ENCODE measurements around the gene GPC6.

The GPC6 gene

DNA sequence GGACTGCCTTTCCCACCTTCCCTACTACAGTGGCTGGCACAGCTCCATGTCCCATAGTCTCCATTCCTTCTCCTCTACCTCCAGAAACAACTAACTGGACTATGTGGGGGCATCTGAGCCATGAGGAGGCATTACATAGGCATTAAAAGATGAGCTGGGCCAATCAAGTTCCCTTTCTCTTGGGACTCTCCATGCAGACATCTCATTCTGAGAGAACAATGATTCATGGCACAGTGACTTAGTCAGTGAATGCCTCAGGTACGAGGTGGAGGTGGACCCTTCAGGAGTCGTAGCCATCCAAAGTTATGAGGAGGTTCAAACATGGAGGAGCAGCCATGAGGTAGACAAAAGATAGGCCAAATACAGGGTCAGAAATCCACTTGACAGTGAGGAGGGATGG lies 70.0 kb downstream of the GPC6 start:
- no peak for DNase-seq (ENCODE audit: low read depth)
- TF ChIP-seq, protein P1, sequence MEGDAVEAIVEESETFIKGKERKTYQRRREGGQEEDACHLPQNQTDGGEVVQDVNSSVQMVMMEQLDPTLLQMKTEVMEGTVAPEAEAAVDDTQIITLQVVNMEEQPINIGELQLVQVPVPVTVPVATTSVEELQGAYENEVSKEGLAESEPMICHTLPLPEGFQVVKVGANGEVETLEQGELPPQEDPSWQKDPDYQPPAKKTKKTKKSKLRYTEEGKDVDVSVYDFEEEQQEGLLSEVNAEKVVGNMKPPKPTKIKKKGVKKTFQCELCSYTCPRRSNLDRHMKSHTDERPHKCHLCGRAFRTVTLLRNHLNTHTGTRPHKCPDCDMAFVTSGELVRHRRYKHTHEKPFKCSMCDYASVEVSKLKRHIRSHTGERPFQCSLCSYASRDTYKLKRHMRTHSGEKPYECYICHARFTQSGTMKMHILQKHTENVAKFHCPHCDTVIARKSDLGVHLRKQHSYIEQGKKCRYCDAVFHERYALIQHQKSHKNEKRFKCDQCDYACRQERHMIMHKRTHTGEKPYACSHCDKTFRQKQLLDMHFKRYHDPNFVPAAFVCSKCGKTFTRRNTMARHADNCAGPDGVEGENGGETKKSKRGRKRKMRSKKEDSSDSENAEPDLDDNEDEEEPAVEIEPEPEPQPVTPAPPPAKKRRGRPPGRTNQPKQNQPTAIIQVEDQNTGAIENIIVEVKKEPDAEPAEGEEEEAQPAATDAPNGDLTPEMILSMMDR (conservative IDR thresholded peaks at IDR 0.05; ENCODE audit: low read length): no peak
- H3K4me3 ChIP-seq (ENCODE audit: low read length): no peak overlapping the region

DNA sequence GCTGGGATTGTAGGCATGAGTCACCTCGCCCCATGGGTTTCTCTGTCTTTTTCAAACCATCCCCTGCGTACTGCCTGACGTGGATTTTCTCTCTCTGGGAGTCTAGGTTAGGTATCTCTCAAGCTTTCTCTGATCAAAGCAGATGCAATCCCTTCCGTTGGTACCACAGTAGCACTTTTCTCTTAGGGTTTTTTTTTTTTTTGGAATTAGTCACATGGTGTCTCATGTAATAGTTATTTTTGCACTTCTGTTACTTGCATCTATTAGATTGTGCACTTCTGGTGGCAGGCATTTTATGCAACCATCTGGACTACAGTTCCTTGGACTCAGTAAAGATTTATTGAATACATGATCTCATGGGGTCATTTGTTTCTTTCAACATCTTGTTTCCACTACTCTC lies 72.1 kb downstream of the GPC6 start:
- TF ChIP-seq, protein P1 (conservative IDR thresholded peaks at IDR 0.05; ENCODE audit: low read length): no peak
- no peak overlapping the region for H3K4me3 ChIP-seq (ENCODE audit: low read length)
- DNase-seq (ENCODE audit: low read depth): peak; percentile 58

DNA sequence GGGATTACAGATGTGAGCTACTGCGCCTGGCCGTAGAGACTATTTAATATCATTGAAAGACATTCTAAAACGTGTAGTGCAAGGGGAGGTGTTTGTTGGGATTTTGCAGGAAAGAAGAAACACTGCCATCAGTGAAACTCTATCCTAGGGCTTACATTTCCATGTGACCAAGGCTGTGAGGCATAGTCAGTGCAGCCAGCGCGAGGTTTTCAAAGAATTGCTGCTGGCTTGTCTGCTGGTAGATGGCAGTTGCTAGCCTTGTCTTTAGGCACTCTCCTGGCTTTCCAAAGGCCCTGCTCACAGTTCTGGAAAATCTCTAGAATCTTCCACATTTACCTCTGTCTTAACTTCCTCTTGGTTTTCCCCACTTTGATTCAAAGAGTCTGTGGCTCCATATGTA lies 77.5 kb downstream of the GPC6 start:
- no peak overlapping the region for H3K4me3 ChIP-seq (ENCODE audit: low read length)
- no peak for DNase-seq (ENCODE audit: low read depth)
- TF ChIP-seq, protein P1 (conservative IDR thresholded peaks at IDR 0.05; ENCODE audit: low read length): no peak

DNA sequence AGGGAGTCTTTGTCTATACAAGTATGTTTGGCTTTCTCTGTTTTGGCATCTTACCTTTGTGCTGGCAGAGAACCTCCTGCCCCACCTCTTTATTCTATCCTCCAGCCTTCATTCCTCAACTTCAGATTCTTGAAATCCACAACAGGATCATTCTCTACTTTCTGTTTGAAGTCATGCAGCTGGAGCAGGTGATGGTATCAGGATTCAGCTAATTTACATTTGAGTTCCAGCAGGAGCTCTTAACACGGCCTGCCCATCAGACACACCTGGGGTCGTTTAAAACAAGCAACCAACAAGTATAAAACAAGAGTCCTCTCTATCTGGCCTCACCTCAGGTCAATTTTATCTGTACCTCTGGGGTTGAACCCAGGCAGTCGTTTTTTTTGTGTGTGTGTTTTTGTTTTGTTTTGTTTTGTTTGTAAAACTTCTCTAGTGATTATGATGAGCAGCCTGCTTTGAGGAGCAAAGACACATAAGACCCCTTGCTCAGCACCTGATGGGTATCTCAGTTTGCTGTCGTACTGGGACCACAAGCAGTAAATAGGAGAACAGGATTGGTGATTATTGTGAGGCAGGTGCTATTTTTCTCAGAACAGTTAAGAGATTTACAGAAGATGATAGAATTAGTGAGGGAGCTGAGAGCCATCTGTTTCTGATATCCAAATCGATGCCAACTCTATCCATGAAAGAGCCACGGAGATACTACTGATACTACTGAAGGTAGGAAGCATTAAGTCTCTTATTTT lies 78.4 kb downstream of the GPC6 start:
- no peak for DNase-seq (ENCODE audit: low read depth)
- H3K4me3 ChIP-seq (ENCODE audit: low read length): no peak overlapping the region
- TF ChIP-seq, protein P1 (conservative IDR thresholded peaks at IDR 0.05; ENCODE audit: low read length): no peak

DNA sequence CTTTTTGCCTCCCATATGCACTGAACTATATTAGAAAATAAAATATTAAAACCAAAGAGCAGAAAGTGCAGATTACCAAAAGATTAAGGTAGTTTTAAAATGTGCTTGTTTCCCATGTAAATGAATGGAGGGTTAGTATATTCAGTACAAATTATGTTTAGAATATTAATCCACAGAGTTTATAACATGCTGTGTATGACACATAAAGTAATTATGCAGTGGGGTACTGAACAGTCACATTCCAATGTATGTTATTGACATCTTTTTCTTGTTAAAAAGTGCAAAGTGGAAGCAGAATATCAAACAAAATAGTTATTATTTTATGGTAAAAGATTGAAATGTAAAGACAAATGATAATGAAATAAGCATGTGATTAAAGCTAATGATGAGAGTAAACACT lies 79.3 kb downstream of the GPC6 start:
- TF ChIP-seq, protein P1 (conservative IDR thresholded peaks at IDR 0.05; ENCODE audit: low read length): no peak
- H3K4me3 ChIP-seq (ENCODE audit: low read length): no peak overlapping the region
- DNase-seq (ENCODE audit: low read depth): no peak

DNA sequence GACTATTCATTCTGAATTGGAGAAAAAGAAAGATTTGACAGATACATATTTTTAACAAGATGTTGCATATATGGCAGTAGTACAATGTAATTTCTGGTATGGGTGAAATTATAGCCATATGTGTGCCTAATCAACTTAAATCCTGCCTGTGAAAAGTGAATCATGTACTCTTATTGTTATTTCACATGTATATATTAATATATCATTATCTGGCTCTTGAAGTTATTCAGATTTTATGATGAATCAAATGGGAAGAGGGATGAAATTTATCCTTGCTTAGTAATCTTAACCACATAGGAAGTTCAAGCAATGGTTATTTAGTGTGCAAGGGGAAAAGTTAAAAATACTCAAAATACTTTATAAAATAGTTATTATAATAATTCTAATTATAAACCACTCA lies 80.5 kb downstream of the GPC6 start:
- TF ChIP-seq, protein P1 (conservative IDR thresholded peaks at IDR 0.05; ENCODE audit: low read length): no peak
- DNase-seq (ENCODE audit: low read depth): no peak
- no peak overlapping the region for H3K4me3 ChIP-seq (ENCODE audit: low read length)

DNA sequence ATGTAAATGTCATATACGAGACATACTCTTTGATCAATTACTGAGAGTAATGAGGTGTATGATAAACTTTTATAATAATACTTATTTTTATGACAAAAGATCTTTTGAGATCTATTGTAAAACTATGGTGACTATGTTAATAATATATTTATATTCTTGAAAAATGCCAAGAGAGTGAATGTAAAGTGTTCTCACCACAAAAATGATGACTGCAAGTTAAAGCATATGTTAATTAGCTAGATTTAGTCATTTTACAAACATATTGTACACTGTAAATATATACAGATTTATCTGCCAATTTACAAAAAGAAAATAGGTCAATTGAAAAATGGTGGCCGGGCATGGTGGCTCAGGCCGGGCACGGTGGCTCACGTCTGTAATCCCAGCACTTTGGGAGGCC lies 81.0 kb downstream of the GPC6 start:
- DNase-seq (ENCODE audit: low read depth): no peak
- no peak overlapping the region for H3K4me3 ChIP-seq (ENCODE audit: low read length)
- TF ChIP-seq, protein P1 (conservative IDR thresholded peaks at IDR 0.05; ENCODE audit: low read length): no peak
